ENCODE data around the gene AMDHD1. TPM values are rescaled to one million over a fixed set of nuclear protein-coding genes. Genes with fewer than 3 reads are reported as not detected.
"Not testable (repeated sequence)": the region's sequence is repeated elsewhere in the genome, so short reads cannot be mapped to it uniquely, and the experiment has no call there.

AMDHD1 gene
- total and polyA plus RNA-seq, 2 donors (not counting 1 experiment from before 2014, with no cell fraction given), result 0.08 to 0.33 TPM

- H3K4me3 ChIP-seq (replicated peaks in 1 of 4; ENCODE audit: control extremely low read depth in 1 of 4, insufficient read depth in 1 of 4, low read depth in 3 of 4, low read length in 4 of 4), result no peak overlapping the region
Observed at GRCh38 chr12:95966287-95966870, 23.2 kb downstream of the AMDHD1 start.

GRCh38 chr12:95967301-95967700, 24.2 kb downstream of the AMDHD1 start:
- H2AFZ ChIP-seq (ENCODE audit: low read length), result no peak overlapping the region
- H3K4me2 ChIP-seq (ENCODE audit: extremely low read depth, insufficient read depth, low read length), result no peak overlapping the region
- DNase-seq (ENCODE audit: low read depth in 2 of 2), result no peak
- no peaks in the 10 kb centered on the region for H3K79me2 ChIP-seq (ENCODE audit: control insufficient read depth, insufficient read depth, low read length)
- H3K4me1 ChIP-seq (ENCODE audit: control insufficient read depth, extremely low read depth, insufficient read depth, low read length), result no peaks in the 10 kb centered on the region
- no peak overlapping the region for H3K9ac ChIP-seq (ENCODE audit: insufficient read depth, low read length)
- H3K4me3 ChIP-seq (replicated peaks in 1 of 4; ENCODE audit: control extremely low read depth in 1 of 4, insufficient read depth in 1 of 4, low read depth in 3 of 4, low read length in 4 of 4), result no peak overlapping the region
- H3K9me3 ChIP-seq (ENCODE audit: control insufficient read depth, insufficient read depth, low read depth, low read length), result no peaks in the 10 kb centered on the region
- H3K27me3 ChIP-seq (ENCODE audit: control insufficient read depth, insufficient read depth, low read length), result no peaks in the 10 kb centered on the region
- TF ChIP-seq CTCF (conservative IDR thresholded peaks at IDR 0.05 in 1 of 2, IDR thresholded peaks at IDR 0.05 in 1 of 2; ENCODE audit: low read depth in 1 of 2, low read length in 2 of 2) (no peak), EZH2 (IDR thresholded peaks at IDR 0.05; ENCODE audit: low read length, missing control alignments) (no peak)
- H3K36me3 ChIP-seq (ENCODE audit: control insufficient read depth, insufficient read depth, low read length), result no peaks in the 10 kb centered on the region
- H3K27ac ChIP-seq (ENCODE audit: insufficient read depth, low read length), result no peak overlapping the region
- H4K20me1 ChIP-seq (ENCODE audit: control insufficient read depth, extremely low read depth, insufficient read depth, low read length), result no peaks in the 10 kb centered on the region

More at GRCh38 chr12:95966287-95966870, 23.2 kb downstream of the AMDHD1 start:
- DNase-seq (ENCODE audit: low read depth in 2 of 2), result no peak
- Histone ChIP-seq H3K9me3 (ENCODE audit: control insufficient read depth, insufficient read depth, low read depth, low read length) (no peaks in the 10 kb centered on the region), H3K27ac (ENCODE audit: insufficient read depth, low read length) (no peak overlapping the region), H3K27me3 (ENCODE audit: control insufficient read depth, insufficient read depth, low read length) (no peaks in the 10 kb centered on the region), H3K36me3 (ENCODE audit: control insufficient read depth, insufficient read depth, low read length) (no peaks in the 10 kb centered on the region), H3K9ac (ENCODE audit: insufficient read depth, low read length) (no peak overlapping the region), H2AFZ (ENCODE audit: low read length) (no peak overlapping the region), H3K79me2 (ENCODE audit: control insufficient read depth, insufficient read depth, low read length) (no peaks in the 10 kb centered on the region), H4K20me1 (ENCODE audit: control insufficient read depth, extremely low read depth, insufficient read depth, low read length) (no peaks in the 10 kb centered on the region), H3K4me2 (ENCODE audit: extremely low read depth, insufficient read depth, low read length) (no peak overlapping the region), H3K4me1 (ENCODE audit: control insufficient read depth, extremely low read depth, insufficient read depth, low read length) (no peaks in the 10 kb centered on the region)
- TF ChIP-seq CTCF (conservative IDR thresholded peaks at IDR 0.05 in 1 of 2, IDR thresholded peaks at IDR 0.05 in 1 of 2; ENCODE audit: low read depth in 1 of 2, low read length in 2 of 2) (no peak), EZH2 (IDR thresholded peaks at IDR 0.05; ENCODE audit: low read length, missing control alignments) (no peak)

GRCh38 chr12:95969116-95969515, 26.0 kb downstream of the AMDHD1 start:
- H4K20me1 ChIP-seq (ENCODE audit: control insufficient read depth, extremely low read depth, insufficient read depth, low read length); DNase-seq (ENCODE audit: low read depth in 2 of 2); H3K79me2 ChIP-seq (ENCODE audit: control insufficient read depth, insufficient read depth, low read length); H2AFZ ChIP-seq (ENCODE audit: low read length); H3K36me3 ChIP-seq (ENCODE audit: control insufficient read depth, insufficient read depth, low read length); H3K9me3 ChIP-seq (ENCODE audit: control insufficient read depth, insufficient read depth, low read depth, low read length); H3K27ac ChIP-seq (ENCODE audit: insufficient read depth, low read length); H3K27me3 ChIP-seq (ENCODE audit: control insufficient read depth, insufficient read depth, low read length); H3K4me1 ChIP-seq (ENCODE audit: control insufficient read depth, extremely low read depth, insufficient read depth, low read length); H3K4me2 ChIP-seq (ENCODE audit: extremely low read depth, insufficient read depth, low read length); H3K4me3 ChIP-seq (replicated peaks in 1 of 4; ENCODE audit: control extremely low read depth in 1 of 4, insufficient read depth in 1 of 4, low read depth in 3 of 4, low read length in 4 of 4); H3K9ac ChIP-seq (ENCODE audit: insufficient read depth, low read length): not testable (repeated sequence)

Data from fibroblast of lung (primary cell).